Liver (tissue), 9 donors: ENCODE data around the gene GALNT14. TPM values are rescaled to one million over a fixed set of nuclear protein-coding genes. Genes with fewer than 3 reads are reported as not detected.

ENCODE experiments used
- DNase-seq: peaks from one replicate; pipeline ENCODE4 v3.0.0-alpha.2; 2017; ENCODE audit warnings: low spot score
- H3K27ac ChIP-seq, 2 donors: one replicate each; pipeline ENCODE4 v1.7.0; 2013; ENCODE audit warnings: inconsistent platforms in 2 of 2, low read length in 2 of 2, control low read depth in 1 of 2, low read depth in 1 of 2, mild to moderate bottlenecking in 1 of 2
- H3K27me3 ChIP-seq, 4 donors: one replicate each; pipeline versions ENCODE4 v1.6.1 to v1.7.0; 2013; ENCODE audit warnings: low read length in 3 of 4, inconsistent platforms in 1 of 4, mild to moderate bottlenecking in 1 of 4, moderate library complexity in 1 of 4; ENCODE audit not compliant: control insufficient read depth in 4 of 4, insufficient read depth in 4 of 4
- H3K36me3 ChIP-seq, 4 donors: one replicate each; pipeline versions ENCODE4 v1.6.1 to v1.7.0; 2013; ENCODE audit warnings: low read length in 3 of 4, mild to moderate bottlenecking in 3 of 4, low read depth in 1 of 4, moderate library complexity in 1 of 4; ENCODE audit not compliant: control insufficient read depth in 4 of 4, insufficient read depth in 3 of 4
- H3K4me1 ChIP-seq, 4 donors: one replicate each; pipeline versions ENCODE4 v1.6.1 to v1.7.0; 2013; ENCODE audit warnings: low read length in 3 of 4, mild to moderate bottlenecking in 3 of 4, moderate library complexity in 1 of 4; ENCODE audit not compliant: control insufficient read depth in 4 of 4, insufficient read depth in 4 of 4
- H3K4me3 ChIP-seq, 3 donors: one replicate each; pipeline versions ENCODE4 v1.6.1 to v1.7.0; 2013; ENCODE audit warnings: low read length in 3 of 3, control low read depth in 1 of 3, low read depth in 1 of 3, mild to moderate bottlenecking in 1 of 3
- H3K9ac ChIP-seq, 2 donors: one replicate each; pipeline ENCODE4 v1.7.0; 2013; ENCODE audit warnings: low read length in 2 of 2, mild to moderate bottlenecking in 2 of 2, moderate library complexity in 2 of 2, control low read depth in 1 of 2, low read depth in 1 of 2
- H3K9me3 ChIP-seq, 4 donors: one replicate each; pipeline versions ENCODE4 v1.6.1 to v1.7.0; 2013; ENCODE audit warnings: low read length in 3 of 4; ENCODE audit not compliant: control insufficient read depth in 4 of 4
- ATF3 ChIP-seq: IDR thresholded peaks from 2 replicates; pipeline ENCODE4 v1.6.1; 2016; ENCODE audit warnings: antibody characterized with exemption
- CTCF ChIP-seq: fragments of 150-350 bp; IDR thresholded peaks from 2 replicates; pipeline ENCODE4 v1.5.1; 2017; ENCODE audit warnings: improper control_type of control experiment, low read depth, low read length; ENCODE audit not compliant: missing input control
- EGR1 ChIP-seq, 2 donors: IDR thresholded peaks; 2 replicates each; pipeline ENCODE4 v1.6.1; 2016 to 2018; ENCODE audit warnings: antibody characterized with exemption in 2 of 2, low read depth in 2 of 2
- FOXA1 ChIP-seq: IDR thresholded peaks from 2 replicates; pipeline ENCODE4 v1.6.1; 2016; ENCODE audit warnings: antibody characterized with exemption
- FOXA2 ChIP-seq: IDR thresholded peaks from 2 replicates; pipeline ENCODE4 v1.6.1; 2016; ENCODE audit warnings: antibody characterized with exemption
- GABPA ChIP-seq, 2 donors: IDR thresholded peaks in 1 of 2; conservative IDR thresholded peaks in 1 of 2; 2 replicates each; pipeline ENCODE4 v1.6.1; 2016; ENCODE audit warnings: antibody characterized with exemption in 2 of 2, mild to moderate bottlenecking in 1 of 2, moderate library complexity in 1 of 2
- HNF4G ChIP-seq: IDR thresholded peaks from 2 replicates; pipeline ENCODE4 v1.6.1; 2016; ENCODE audit warnings: antibody characterized with exemption
- JUND ChIP-seq, 2 donors: IDR thresholded peaks; 2 replicates each; pipeline ENCODE4 v1.6.1; 2016; ENCODE audit warnings: antibody characterized with exemption in 2 of 2
- MAX ChIP-seq: IDR thresholded peaks from 2 replicates; pipeline ENCODE4 v1.6.1; 2016; ENCODE audit warnings: antibody characterized with exemption
- NR2F2 ChIP-seq: IDR thresholded peaks from 2 replicates; pipeline ENCODE4 v1.6.1; 2016; ENCODE audit warnings: antibody characterized with exemption
- RAD21 ChIP-seq, 2 donors: IDR thresholded peaks; 2 replicates each; pipeline ENCODE4 v1.6.1; 2016; ENCODE audit warnings: antibody characterized with exemption in 2 of 2, mild to moderate bottlenecking in 2 of 2
- REST ChIP-seq: IDR thresholded peaks from 2 replicates; pipeline ENCODE4 v1.6.1; 2016; ENCODE audit warnings: antibody characterized with exemption, mild to moderate bottlenecking
- SP1 ChIP-seq: IDR thresholded peaks from 2 replicates; pipeline ENCODE4 v1.6.1; 2018; ENCODE audit warnings: antibody characterized with exemption, mild to moderate bottlenecking
- TAF1 ChIP-seq: conservative IDR thresholded peaks from 2 replicates; pipeline ENCODE4 v1.6.1; 2016; ENCODE audit warnings: antibody characterized with exemption, mild to moderate bottlenecking
- WGBS: extraction: QIAGEN DNeasy Blood & Tissue Kit; methylation state at CpG from one replicate; pipeline ENCODE4 v1.1.7; 2013; 5-methylcytosine and 5-hydroxymethylcytosine counted together
- polyA plus RNA-seq, 2 donors: library from polyadenylated mRNA; stranded (reverse) in 1 of 2; unstranded in 1 of 2; fragments of 200-250 nt in 1 of 2; fragments of >200 nt in 1 of 2; fragmentation: Nextera tagmentation in 1 of 2; extraction: Ambion mirVana in 1 of 2; gene quantifications; one replicate each; pipeline versions ENCODE4 v1.2.1 to v1.2.3, GENCODE V29; 2013 to 2015
- total RNA-seq, 2 donors: library from RNA; depleted of rRNA; stranded (reverse); fragments of >200 nt; gene quantifications; one replicate each; pipeline ENCODE4 v1.2.3, GENCODE V29; 2014
- TF ChIP-seq, protein P1 (sequence below): IDR thresholded peaks from 2 replicates; pipeline ENCODE4 v1.6.1; 2016; ENCODE audit warnings: antibody characterized with exemption
- donor health status: healthy.
- donor health status: healthy.
- donor health status: healthy.
- donor health status: healthy.
- donor health status: healthy.

The GALNT14 gene
- total and polyA plus RNA-seq, 4 donors: 0.86 to 2.0 (median 1.5) TPM

DNA sequence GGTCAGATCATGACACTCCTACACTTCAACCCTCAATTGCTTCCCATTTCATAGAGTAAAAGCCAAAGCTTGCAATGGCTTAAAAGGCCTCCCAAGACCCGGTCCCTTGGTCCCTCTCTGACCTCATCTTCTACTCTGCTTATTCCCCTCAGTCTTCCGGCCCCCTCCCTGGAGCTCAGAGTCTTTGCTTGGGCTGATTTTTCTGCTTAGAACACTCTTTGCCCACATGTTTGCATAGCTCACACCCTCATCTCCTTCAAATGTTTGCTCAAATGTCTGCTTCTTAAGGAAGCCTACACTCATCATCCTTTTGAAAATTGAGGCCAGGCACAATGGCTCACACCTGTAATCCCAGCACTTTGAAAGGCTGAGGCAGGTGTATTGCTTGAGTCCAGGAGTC, 265.4 kb downstream of the GALNT14 start:
- 73% methylated on average over 2 of the region's 2 CpGs for WGBS

GRCh38 chr2:30871980-30872789, 266.1 kb downstream of the GALNT14 start:
- no peak for DNase-seq
- TF ChIP-seq NR2F2 (no peak), RAD21 (IDR thresholded peaks at IDR 0.05) (no peak), MAX (no peak), ATF3 (no peak), EGR1 (IDR thresholded peaks at IDR 0.05; ENCODE audit: low read depth in 2 of 2) (no peak), CTCF (no peak), SP1 (no peak), FOXA2 (no peak), GABPA (IDR thresholded peaks at IDR 0.05 in 1 of 2, conservative IDR thresholded peaks at IDR 0.05 in 1 of 2) (no peak), FOXA1 (no peak), JUND (IDR thresholded peaks at IDR 0.05) (no peak)
- TF ChIP-seq, protein P1, sequence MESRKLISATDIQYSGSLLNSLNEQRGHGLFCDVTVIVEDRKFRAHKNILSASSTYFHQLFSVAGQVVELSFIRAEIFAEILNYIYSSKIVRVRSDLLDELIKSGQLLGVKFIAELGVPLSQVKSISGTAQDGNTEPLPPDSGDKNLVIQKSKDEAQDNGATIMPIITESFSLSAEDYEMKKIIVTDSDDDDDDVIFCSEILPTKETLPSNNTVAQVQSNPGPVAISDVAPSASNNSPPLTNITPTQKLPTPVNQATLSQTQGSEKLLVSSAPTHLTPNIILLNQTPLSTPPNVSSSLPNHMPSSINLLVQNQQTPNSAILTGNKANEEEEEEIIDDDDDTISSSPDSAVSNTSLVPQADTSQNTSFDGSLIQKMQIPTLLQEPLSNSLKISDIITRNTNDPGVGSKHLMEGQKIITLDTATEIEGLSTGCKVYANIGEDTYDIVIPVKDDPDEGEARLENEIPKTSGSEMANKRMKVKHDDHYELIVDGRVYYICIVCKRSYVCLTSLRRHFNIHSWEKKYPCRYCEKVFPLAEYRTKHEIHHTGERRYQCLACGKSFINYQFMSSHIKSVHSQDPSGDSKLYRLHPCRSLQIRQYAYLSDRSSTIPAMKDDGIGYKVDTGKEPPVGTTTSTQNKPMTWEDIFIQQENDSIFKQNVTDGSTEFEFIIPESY: no peak
- H3K4me1 ChIP-seq: no peaks in the 10 kb centered on the region
- no peaks in the 10 kb centered on the region for H3K27me3 ChIP-seq
- H3K9ac ChIP-seq: no peak overlapping the region
- H3K9me3 ChIP-seq: no peaks in the 10 kb centered on the region
- WGBS: 30% methylated on average over 6 of the region's 6 CpGs
- no peak overlapping the region for H3K27ac ChIP-seq
- no peaks in the 10 kb centered on the region for H3K36me3 ChIP-seq
- no peak overlapping the region for H3K4me3 ChIP-seq

More for the DNA sequence above, 265.4 kb downstream of the GALNT14 start:
- Histone ChIP-seq H3K4me3 (no peak overlapping the region), H3K36me3 (no peaks in the 10 kb centered on the region), H3K9me3 (no peaks in the 10 kb centered on the region), H3K27me3 (no peaks in the 10 kb centered on the region), H3K4me1 (no peaks in the 10 kb centered on the region), H3K27ac (no peak overlapping the region), H3K9ac (no peak overlapping the region)
- DNase-seq: no peak
- no peak for TF ChIP-seq REST
- TF ChIP-seq NR2F2: no peak
- TF ChIP-seq HNF4G: no peak
- TF ChIP-seq RAD21 (IDR thresholded peaks at IDR 0.05): no peak
- TF ChIP-seq JUND (IDR thresholded peaks at IDR 0.05): no peak
- TF ChIP-seq, protein P1: no peak
- TF ChIP-seq TAF1: no peak
- no peak for TF ChIP-seq ATF3
